ENCODE data around the gene SPTB. TPM values are rescaled to one million over a fixed set of nuclear protein-coding genes. Genes with fewer than 3 reads are reported as not detected.

SPTB gene
- total and polyA plus RNA-seq, 5 experiments from 2014 or later, result 0.14 TPM; not detected in 4

- H3K4me1 Mint-ChIP-seq, result peaks cover 0 to 38% (median 11%) of the 10 kb centered on the region in 4 donors
- ATAC-seq (no peak), DNase-seq (no peak)
- H3K27me3 Mint-ChIP-seq, result peaks cover 0 to 32% (median 8%) of the 10 kb centered on the region in 5 donors
- POLR2A ChIA-PET, result no interaction called here
- H3K4me3 Mint-ChIP-seq, result peak overlapping the region in 8 of 10 donors; percentile 36 to 73 (median 52)
- H3K9me3 Mint-ChIP-seq, result no peaks in the 10 kb centered on the region
- peak overlapping the region in 1 of 10 donors; percentile 74 for H3K27ac Mint-ChIP-seq
- H3K36me3 Mint-ChIP-seq, result no peaks in the 10 kb centered on the region
Measured at GRCh38 chr14:64763801-64764621, 115.7 kb downstream of the SPTB start.

DNA sequence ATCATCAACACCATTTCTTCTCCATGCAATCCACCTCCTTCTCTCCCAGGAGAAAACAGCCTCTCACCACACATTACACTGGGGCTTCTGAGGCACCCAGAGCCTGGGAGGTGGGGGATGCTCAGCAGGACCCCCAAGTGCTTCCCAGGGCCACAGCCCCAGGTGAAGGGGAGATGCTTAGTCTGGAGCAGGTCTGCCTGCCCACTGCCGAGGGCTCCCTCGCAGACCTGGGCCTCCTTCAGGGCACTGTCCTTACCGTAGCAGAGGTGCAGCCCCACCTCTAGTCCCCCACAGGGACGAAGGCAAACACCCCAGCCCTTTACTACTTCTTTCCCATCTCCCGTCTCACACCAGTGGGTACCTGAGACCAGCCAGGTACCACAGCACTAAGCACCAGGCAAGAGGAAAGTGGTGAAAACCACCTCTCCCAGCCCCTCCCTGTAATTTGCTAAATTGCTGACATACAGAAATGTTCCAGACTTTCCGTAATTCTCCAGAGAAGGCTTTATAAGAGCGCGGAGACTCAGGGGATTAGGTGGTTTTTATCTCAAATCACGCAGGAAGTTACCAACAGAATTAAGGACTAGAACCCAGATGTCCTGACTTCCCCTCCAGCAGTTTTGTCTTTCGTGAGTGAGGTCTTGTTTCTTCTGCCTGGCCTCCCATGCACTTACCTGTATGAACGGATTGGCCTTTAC lies 116.5 kb downstream of the SPTB start:
- H3K27me3 Mint-ChIP-seq, result peaks cover 0 to 34% (median 8%) of the 10 kb centered on the region in 5 donors
- ATAC-seq (no peak), DNase-seq (no peak)
- H3K4me3 Mint-ChIP-seq, result no peak overlapping the region
- no peaks in the 10 kb centered on the region for H3K9me3 Mint-ChIP-seq
- peaks cover 0 to 42% (median 11%) of the 10 kb centered on the region in 4 donors for H3K4me1 Mint-ChIP-seq
- H3K27ac Mint-ChIP-seq, result peak overlapping the region in 3 of 10 donors; percentile 39 to 74 (median 41)
- H3K36me3 Mint-ChIP-seq, result no peaks in the 10 kb centered on the region
- POLR2A ChIA-PET, result no interaction called here

GRCh38 chr14:64762044-64763034 lies 117.4 kb downstream of the SPTB start:
- ATAC-seq (no peak), DNase-seq (peak in 2 of 10 donors; percentile 23 to 57)
- H3K36me3 Mint-ChIP-seq, result no peaks in the 10 kb centered on the region
- peaks cover 0 to 51% (median 11%) of the 10 kb centered on the region in 4 donors for H3K4me1 Mint-ChIP-seq
- H3K27me3 Mint-ChIP-seq, result peaks cover 0 to 37% (median 9%) of the 10 kb centered on the region in 5 donors
- H3K4me3 Mint-ChIP-seq, result no peak overlapping the region
- POLR2A ChIA-PET, result no interaction called here
- peak overlapping the region in 1 of 10 donors; percentile 54 for H3K27ac Mint-ChIP-seq
- no peaks in the 10 kb centered on the region for H3K9me3 Mint-ChIP-seq

- POLR2A ChIA-PET, result no interaction called here
- H3K9me3 Mint-ChIP-seq, result no peaks in the 10 kb centered on the region
- H3K36me3 Mint-ChIP-seq, result no peaks in the 10 kb centered on the region
- no peak for ATAC-seq
- H3K4me3 Mint-ChIP-seq, result no peak overlapping the region
- DNase-seq, result peak in 1 of 10 donors; percentile 46
- H3K4me1 Mint-ChIP-seq, result peaks cover 0 to 55% (median 11%) of the 10 kb centered on the region in 4 donors
- peaks cover 0 to 45% (median 14%) of the 10 kb centered on the region in 5 donors for H3K27me3 Mint-ChIP-seq
- peak overlapping the region in 1 of 10 donors; percentile 45 for H3K27ac Mint-ChIP-seq
Measured at GRCh38 chr14:64761441-64762043, 118.2 kb downstream of the SPTB start.

GRCh38 chr14:64760916-64761315 lies 118.8 kb downstream of the SPTB start:
- Mint-ChIP-seq H3K9me3 (no peaks in the 10 kb centered on the region), H3K4me3 (no peak overlapping the region), H3K36me3 (no peaks in the 10 kb centered on the region), H3K27ac (peak overlapping the region in 1 of 10 donors; percentile 17), H3K4me1 (peaks cover 0 to 58% (median 11%) of the 10 kb centered on the region in 4 donors), H3K27me3 (peaks cover 0 to 46% (median 14%) of the 10 kb centered on the region in 5 donors)
- ATAC-seq (no peak), DNase-seq (no peak)
- POLR2A ChIA-PET, result no interaction called here

DNA sequence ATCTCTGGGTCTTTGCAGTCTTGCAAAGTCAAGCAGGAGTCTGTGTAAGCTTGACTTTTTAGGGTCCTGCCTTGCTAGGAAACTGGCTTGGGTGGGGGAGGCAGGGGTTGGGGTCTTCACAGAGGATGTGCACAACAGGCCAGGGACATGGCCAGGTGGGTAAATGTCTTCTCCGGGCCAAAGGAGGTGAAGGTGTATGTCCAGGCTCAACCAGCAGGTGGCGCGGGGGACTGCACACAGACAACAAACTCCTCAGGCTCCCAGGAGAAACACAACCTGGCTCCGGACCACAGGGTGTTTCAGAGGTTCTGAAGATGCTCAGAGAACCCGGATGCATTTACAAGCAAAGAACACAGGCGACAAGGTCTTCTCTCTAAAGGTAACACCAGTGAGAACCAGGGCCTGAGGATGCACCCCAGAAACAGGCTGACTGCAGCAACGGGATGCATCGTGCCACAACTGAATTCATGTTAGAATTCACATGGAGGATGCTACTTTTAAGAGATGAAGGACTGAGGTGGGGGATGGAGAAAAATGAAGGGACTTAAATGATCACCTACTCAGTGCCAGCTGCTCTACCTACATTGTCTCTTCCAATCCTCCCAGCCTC lies 119.5 kb downstream of the SPTB start:
- peaks cover 0 to 62% (median 10%) of the 10 kb centered on the region in 4 donors for H3K4me1 Mint-ChIP-seq
- H3K36me3 Mint-ChIP-seq, result no peaks in the 10 kb centered on the region
- POLR2A ChIA-PET, result no interaction called here
- H3K4me3 Mint-ChIP-seq, result no peak overlapping the region
- H3K9me3 Mint-ChIP-seq, result no peaks in the 10 kb centered on the region
- H3K27ac Mint-ChIP-seq, result no peak overlapping the region
- peaks cover 0 to 52% (median 17%) of the 10 kb centered on the region in 5 donors for H3K27me3 Mint-ChIP-seq
- ATAC-seq (no peak), DNase-seq (peak in 8 of 10 donors; percentile 13 to 36 (median 32))

DNA sequence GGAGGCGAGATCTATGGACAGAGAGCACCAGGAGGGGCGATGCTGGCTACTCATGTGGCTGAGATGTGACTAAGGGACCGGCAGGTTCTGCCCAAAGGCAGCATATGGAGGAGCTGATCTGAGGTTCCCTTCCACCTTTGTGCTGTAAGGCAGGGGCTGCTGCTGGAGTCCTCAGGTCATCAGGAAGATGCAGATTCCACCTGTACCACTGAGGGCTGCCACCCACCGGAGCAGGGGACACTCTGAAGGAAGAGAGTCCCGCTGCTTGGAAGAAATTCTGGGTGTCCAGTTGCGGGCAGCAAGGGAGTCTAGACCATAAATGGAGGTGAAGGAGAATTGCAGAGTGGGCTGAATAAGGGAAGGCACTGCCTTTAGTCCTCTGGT lies 120.2 kb downstream of the SPTB start:
- peaks cover 0 to 59% (median 8%) of the 10 kb centered on the region in 4 donors for H3K4me1 Mint-ChIP-seq
- POLR2A ChIA-PET, result no interaction called here
- DNase-seq (no peak), ATAC-seq (no peak)
- H3K27me3 Mint-ChIP-seq, result peaks cover 0 to 58% (median 18%) of the 10 kb centered on the region in 5 donors
- H3K36me3 Mint-ChIP-seq, result no peaks in the 10 kb centered on the region
- no peaks in the 10 kb centered on the region for H3K9me3 Mint-ChIP-seq
- H3K27ac Mint-ChIP-seq, result peak overlapping the region in 1 of 10 donors; percentile 15
- H3K4me3 Mint-ChIP-seq, result no peak overlapping the region

DNA sequence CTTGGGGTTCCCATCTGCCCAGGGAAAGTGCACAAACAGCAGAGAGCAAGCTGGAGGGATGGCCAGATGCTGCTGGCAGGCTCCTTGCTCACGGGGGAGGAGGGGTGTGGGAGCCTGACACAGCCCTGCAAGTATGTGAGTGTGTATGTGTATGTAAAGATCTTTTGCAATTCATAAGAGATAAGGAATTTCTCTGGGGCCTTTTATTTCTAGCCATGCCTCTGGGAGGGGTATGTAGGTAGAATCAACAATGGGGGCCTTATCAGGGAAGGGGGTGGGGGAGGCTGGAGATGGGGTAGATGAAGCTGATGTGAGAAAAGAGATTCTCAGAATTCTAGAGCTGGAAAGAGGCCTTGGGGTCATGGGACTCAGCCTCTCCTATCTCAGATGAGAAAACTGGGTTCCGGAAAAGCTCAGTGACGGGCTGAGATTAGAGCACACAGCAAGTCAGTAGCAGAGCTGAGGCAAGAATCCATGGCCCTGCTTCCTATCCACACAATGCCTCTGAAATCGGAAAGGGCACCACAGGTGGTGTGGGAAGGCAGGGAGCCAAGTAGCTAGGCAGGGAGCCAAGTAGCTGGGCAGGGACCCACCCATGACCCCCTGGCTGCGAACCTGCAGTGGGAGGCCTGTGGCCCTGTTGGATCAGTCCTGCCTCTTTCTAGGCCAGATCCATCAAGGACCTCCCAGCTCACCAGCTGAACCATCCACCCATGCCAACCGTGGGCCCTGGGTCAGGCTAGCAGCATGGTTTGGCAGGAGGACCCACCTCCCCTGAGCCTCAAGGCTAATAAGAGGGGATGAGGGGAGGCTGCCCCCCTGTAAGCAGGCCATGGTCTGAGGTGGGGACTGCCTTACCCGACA lies 120.8 kb downstream of the SPTB start:
- POLR2A ChIA-PET, result no interaction called here

GRCh38 chr14:64758025-64758521 lies 121.6 kb downstream of the SPTB start:
- Mint-ChIP-seq H3K9me3 (no peaks in the 10 kb centered on the region), H3K27ac (peak overlapping the region in 3 of 10 donors; percentile 1 to 61 (median 47)), H3K4me3 (no peak overlapping the region), H3K36me3 (no peaks in the 10 kb centered on the region), H3K4me1 (peaks cover 0 to 44% (median 4%) of the 10 kb centered on the region in 4 donors), H3K27me3 (peaks cover 0 to 58% (median 18%) of the 10 kb centered on the region in 5 donors)
- ATAC-seq, result no peak
- peak in 1 of 10 donors; percentile 52 for DNase-seq
- POLR2A ChIA-PET, result no interaction called here

More for the DNA sequence above, 120.8 kb downstream of the SPTB start:
- Mint-ChIP-seq H3K9me3 (no peaks in the 10 kb centered on the region), H3K36me3 (no peaks in the 10 kb centered on the region), H3K27ac (peak overlapping the region in 2 of 10 donors; percentile 61 to 65), H3K4me1 (peaks cover 0 to 53% (median 5%) of the 10 kb centered on the region in 4 donors), H3K4me3 (no peak overlapping the region), H3K27me3 (peaks cover 0 to 58% (median 18%) of the 10 kb centered on the region in 5 donors)
- ATAC-seq, result no peak
- DNase-seq, result peak in 1 of 10 donors; percentile 45

DNA sequence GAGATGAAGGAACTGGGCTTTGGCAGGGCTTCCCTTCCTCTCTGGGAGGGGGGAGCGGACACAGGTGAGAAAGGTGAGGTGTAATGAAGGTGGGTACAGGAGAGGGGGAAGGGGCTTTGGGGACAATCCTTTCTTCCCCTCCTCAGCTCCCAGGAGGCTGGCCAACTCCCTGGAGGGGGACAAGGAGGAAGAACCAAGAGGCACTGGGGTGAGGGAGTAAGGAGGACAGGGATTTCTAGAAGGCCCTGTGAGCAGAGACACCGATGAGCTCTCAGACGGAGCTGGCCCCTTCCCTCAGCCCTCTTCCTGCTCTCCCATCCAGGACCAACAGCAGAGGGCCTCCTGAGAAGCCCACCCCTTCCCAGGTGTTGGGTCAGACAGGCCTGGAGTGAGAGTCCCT lies 122.1 kb downstream of the SPTB start:
- Mint-ChIP-seq H3K27me3 (peaks cover 0 to 58% (median 18%) of the 10 kb centered on the region in 5 donors), H3K9me3 (no peaks in the 10 kb centered on the region), H3K36me3 (no peaks in the 10 kb centered on the region), H3K4me1 (peaks cover 0 to 44% (median 4%) of the 10 kb centered on the region in 4 donors), H3K27ac (peak overlapping the region in 3 of 10 donors; percentile 1 to 61 (median 38)), H3K4me3 (no peak overlapping the region)
- DNase-seq, result peak in 1 of 10 donors; percentile 6
- no peak for ATAC-seq
- POLR2A ChIA-PET, result no interaction called here

Measured in naive thymus-derived CD8-positive, alpha-beta T cell (primary cell).